ENCODE results near the gene TSPAN9.

TSPAN9 gene

DNA sequence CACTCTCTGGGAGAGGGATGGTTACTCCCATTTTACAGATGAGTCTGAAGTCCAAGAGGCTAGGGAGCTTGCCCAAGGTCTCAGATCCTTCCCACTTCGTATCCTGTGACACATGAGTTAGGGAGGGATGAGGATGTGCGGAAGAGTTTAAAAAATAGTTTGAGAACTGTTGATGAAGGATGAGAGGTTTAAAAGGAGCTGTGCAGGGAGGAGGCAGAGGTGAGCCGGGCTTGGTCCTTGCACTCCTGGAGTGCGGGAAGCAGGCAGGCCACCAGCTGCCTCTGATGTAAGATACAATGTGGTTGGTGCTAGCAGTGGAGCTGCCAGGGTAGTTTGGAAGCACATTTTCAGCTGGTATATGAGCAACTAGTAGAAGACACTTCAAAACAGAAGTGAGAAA is 46.5 kb downstream of the TSPAN9 start:
- Histone ChIP-seq H3K4me1 (ENCODE audit: insufficient read depth, low read length, severe bottlenecking) (no peaks in the 10 kb centered on the region), H3K4me3 (ENCODE audit: low read depth, low read length, poor library complexity, severe bottlenecking) (no peak overlapping the region), H3K9me2 (ENCODE audit: low read depth, low read length) (no peaks in the 10 kb centered on the region), H3F3A (ENCODE audit: insufficient read depth, low read length) (no peaks in the 10 kb centered on the region), H3K27me3 (ENCODE audit: insufficient read depth, low read length) (peaks cover 5% of the 10 kb centered on the region; the same call in 1 of the 2 replicates), H3K36me3 (ENCODE audit: insufficient read depth, low read length) (no peaks in the 10 kb centered on the region), H2AFZ (ENCODE audit: low read length) (no peak overlapping the region), H3K4me2 (ENCODE audit: low read length) (no peak overlapping the region), H3K9ac (ENCODE audit: low read length) (no peak overlapping the region), H4K20me1 (ENCODE audit: insufficient read depth, low read length) (no peaks in the 10 kb centered on the region), H3K27ac (ENCODE audit: low read depth, low read length, poor library complexity, severe bottlenecking) (no peak overlapping the region), H3K9me3 (ENCODE audit: low read length) (no peaks in the 10 kb centered on the region), H3K79me2 (ENCODE audit: insufficient read depth, low read length) (no peaks in the 10 kb centered on the region)
- TF ChIP-seq, protein P1, sequence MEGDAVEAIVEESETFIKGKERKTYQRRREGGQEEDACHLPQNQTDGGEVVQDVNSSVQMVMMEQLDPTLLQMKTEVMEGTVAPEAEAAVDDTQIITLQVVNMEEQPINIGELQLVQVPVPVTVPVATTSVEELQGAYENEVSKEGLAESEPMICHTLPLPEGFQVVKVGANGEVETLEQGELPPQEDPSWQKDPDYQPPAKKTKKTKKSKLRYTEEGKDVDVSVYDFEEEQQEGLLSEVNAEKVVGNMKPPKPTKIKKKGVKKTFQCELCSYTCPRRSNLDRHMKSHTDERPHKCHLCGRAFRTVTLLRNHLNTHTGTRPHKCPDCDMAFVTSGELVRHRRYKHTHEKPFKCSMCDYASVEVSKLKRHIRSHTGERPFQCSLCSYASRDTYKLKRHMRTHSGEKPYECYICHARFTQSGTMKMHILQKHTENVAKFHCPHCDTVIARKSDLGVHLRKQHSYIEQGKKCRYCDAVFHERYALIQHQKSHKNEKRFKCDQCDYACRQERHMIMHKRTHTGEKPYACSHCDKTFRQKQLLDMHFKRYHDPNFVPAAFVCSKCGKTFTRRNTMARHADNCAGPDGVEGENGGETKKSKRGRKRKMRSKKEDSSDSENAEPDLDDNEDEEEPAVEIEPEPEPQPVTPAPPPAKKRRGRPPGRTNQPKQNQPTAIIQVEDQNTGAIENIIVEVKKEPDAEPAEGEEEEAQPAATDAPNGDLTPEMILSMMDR (IDR thresholded peaks at IDR 0.05; ENCODE audit: low read length), result no peak
- TF ChIP-seq EZH2 (IDR thresholded peaks at IDR 0.05; ENCODE audit: borderline replicate concordance, low read length), result no peak

DNA sequence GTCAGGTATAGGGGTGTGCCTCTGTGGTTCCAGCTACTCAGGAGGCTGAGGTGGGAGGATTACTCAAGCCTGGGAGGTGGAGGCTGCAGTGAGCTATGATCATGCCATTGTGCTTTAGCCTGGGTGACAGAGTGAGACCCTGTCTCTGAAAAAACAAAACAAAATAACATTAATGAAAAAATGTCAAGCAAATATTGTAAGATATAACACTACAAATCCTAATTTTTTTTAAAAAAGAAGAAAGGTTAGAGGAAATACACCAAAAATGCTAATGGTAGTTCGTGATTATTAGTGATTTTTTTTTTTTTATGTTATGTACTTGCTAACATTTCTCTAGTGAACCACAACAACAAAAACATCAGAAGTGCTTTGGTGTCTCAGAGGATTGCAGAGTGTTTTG is 47.7 kb downstream of the TSPAN9 start:
- no peaks in the 10 kb centered on the region for H3K36me3 ChIP-seq (ENCODE audit: insufficient read depth, low read length)
- no peak overlapping the region for H3K27ac ChIP-seq (ENCODE audit: low read depth, low read length, poor library complexity, severe bottlenecking)
- H3K4me1 ChIP-seq (ENCODE audit: insufficient read depth, low read length, severe bottlenecking), result no peaks in the 10 kb centered on the region
- peaks cover 6% of the 10 kb centered on the region; the same call in 1 of the 2 replicates for H3K27me3 ChIP-seq (ENCODE audit: insufficient read depth, low read length)
- no peaks in the 10 kb centered on the region for H3K9me3 ChIP-seq (ENCODE audit: low read length)
- no peak overlapping the region for H3K9ac ChIP-seq (ENCODE audit: low read length)
- H4K20me1 ChIP-seq (ENCODE audit: insufficient read depth, low read length), result no peaks in the 10 kb centered on the region
- no peak overlapping the region for H3K4me3 ChIP-seq (ENCODE audit: low read depth, low read length, poor library complexity, severe bottlenecking)
- H3K4me2 ChIP-seq (ENCODE audit: low read length), result no peak overlapping the region
- no peak overlapping the region for H2AFZ ChIP-seq (ENCODE audit: low read length)
- TF ChIP-seq, protein P1 (IDR thresholded peaks at IDR 0.05; ENCODE audit: low read length), result no peak
- TF ChIP-seq EZH2 (IDR thresholded peaks at IDR 0.05; ENCODE audit: borderline replicate concordance, low read length), result no peak
- no peaks in the 10 kb centered on the region for H3K9me2 ChIP-seq (ENCODE audit: low read depth, low read length)
- no peaks in the 10 kb centered on the region for H3K79me2 ChIP-seq (ENCODE audit: insufficient read depth, low read length)
- no peaks in the 10 kb centered on the region for H3F3A ChIP-seq (ENCODE audit: insufficient read depth, low read length)

DNA sequence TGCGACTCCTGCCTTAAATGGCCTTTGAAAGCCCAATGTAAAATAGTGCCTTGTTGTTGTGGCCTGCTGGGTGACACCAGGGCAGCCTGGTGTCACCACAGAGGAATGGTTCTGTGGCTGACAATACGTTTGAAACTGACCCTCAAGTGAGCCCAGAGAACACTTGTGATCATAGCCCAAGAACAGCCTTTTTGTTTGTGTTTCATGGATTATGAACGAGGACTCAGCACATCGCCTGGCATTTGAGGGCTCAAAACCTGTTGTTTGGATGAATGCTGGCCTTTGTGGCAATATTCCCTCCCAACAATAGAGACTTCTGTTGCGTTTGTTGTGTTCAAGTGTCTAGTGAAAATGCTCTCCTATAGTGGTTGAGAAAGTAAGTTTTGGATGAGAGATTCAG is 48.5 kb downstream of the TSPAN9 start:
- no peaks in the 10 kb centered on the region for H3F3A ChIP-seq (ENCODE audit: insufficient read depth, low read length)
- H4K20me1 ChIP-seq (ENCODE audit: insufficient read depth, low read length), result no peaks in the 10 kb centered on the region
- no peak for TF ChIP-seq EZH2 (IDR thresholded peaks at IDR 0.05; ENCODE audit: borderline replicate concordance, low read length)
- TF ChIP-seq, protein P1 (IDR thresholded peaks at IDR 0.05; ENCODE audit: low read length), result no peak
- H3K79me2 ChIP-seq (ENCODE audit: insufficient read depth, low read length), result no peaks in the 10 kb centered on the region
- H2AFZ ChIP-seq (ENCODE audit: low read length), result no peak overlapping the region
- H3K27ac ChIP-seq (ENCODE audit: low read depth, low read length, poor library complexity, severe bottlenecking), result no peak overlapping the region
- H3K4me1 ChIP-seq (ENCODE audit: insufficient read depth, low read length, severe bottlenecking), result no peaks in the 10 kb centered on the region
- H3K9me3 ChIP-seq (ENCODE audit: low read length), result no peaks in the 10 kb centered on the region
- H3K9me2 ChIP-seq (ENCODE audit: low read depth, low read length), result no peaks in the 10 kb centered on the region
- H3K4me2 ChIP-seq (ENCODE audit: low read length), result no peak overlapping the region
- no peaks in the 10 kb centered on the region for H3K36me3 ChIP-seq (ENCODE audit: insufficient read depth, low read length)
- H3K9ac ChIP-seq (ENCODE audit: low read length), result no peak overlapping the region
- H3K4me3 ChIP-seq (ENCODE audit: low read depth, low read length, poor library complexity, severe bottlenecking), result no peak overlapping the region
- 0 out of 2 replicates have a peak, but pooled peaks cover 9% of the 10 kb centered on the region for H3K27me3 ChIP-seq (ENCODE audit: insufficient read depth, low read length)

Measured in OCI-LY1 (cell line).